Stimulated activated memory B cell treated with anti-CD40 and anti-IgM and Interleukin-4, amounts not matched to agents 10 μg/mL and 1 μg/mL and 100 μg/mL, for 72 hours (primary cell): ENCODE data around the gene FOXP4.
"Not testable (repeated sequence)": the region's sequence is repeated elsewhere in the genome, so short reads cannot be mapped to it uniquely, and the experiment has no call there.

ENCODE experiments used
- ATAC-seq: fragments of 150-1000 bp; cut with Tn5 transposase; 2 replicates; pipeline ENCODE4 v1.10.0; 2021
- H3K27ac Mint-ChIP-seq: one replicate; pipeline ENCODE4 v1.8.0; 2022; ENCODE audit warnings: mild to moderate bottlenecking, mixed read lengths
- H3K27me3 Mint-ChIP-seq: one replicate; pipeline ENCODE4 v1.8.0; 2022; ENCODE audit warnings: mixed read lengths
- H3K36me3 Mint-ChIP-seq: one replicate; pipeline ENCODE4 v1.8.0; 2022; ENCODE audit warnings: mixed read lengths
- H3K4me1 Mint-ChIP-seq: one replicate; pipeline ENCODE4 v1.8.0; 2022; ENCODE audit warnings: mixed read lengths
- H3K4me3 Mint-ChIP-seq: one replicate; pipeline ENCODE4 v1.8.0; 2022; ENCODE audit warnings: mild to moderate bottlenecking, moderate library complexity, mixed read lengths
- H3K9me3 Mint-ChIP-seq: one replicate; pipeline ENCODE4 v1.8.0; 2022; ENCODE audit warnings: mixed read lengths

Gene FOXP4

GRCh38 chr6:41600499-41601247 is 54.5 kb downstream of the FOXP4 start:
- no peak overlapping the region for H3K4me3 Mint-ChIP-seq

DNA sequence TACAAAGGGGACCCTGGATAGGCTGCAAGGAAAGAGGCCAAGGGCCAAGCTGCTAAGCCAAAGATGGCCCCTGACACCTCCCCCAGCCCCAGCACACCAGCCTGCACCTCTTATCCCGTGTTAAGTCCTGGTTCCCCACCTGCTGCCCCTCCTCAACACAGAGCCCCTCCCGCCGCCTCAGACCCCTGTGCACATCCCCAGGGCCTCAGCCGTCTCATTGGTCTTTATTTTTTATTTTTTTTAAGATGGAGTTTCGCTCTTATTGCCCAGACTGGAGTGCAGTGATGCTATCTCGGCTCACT is 55.0 kb downstream of the FOXP4 start:
- H3K27ac Mint-ChIP-seq: no peak overlapping the region
- no peak overlapping the region for H3K4me3 Mint-ChIP-seq
- no peak for ATAC-seq
- peaks cover 7% of the 10 kb centered on the region for H3K4me1 Mint-ChIP-seq
- H3K27me3 Mint-ChIP-seq: peaks cover 17% of the 10 kb centered on the region
- peaks cover 32% of the 10 kb centered on the region for H3K36me3 Mint-ChIP-seq
- H3K9me3 Mint-ChIP-seq: no peaks in the 10 kb centered on the region

More at GRCh38 chr6:41600499-41601247, 54.5 kb downstream of the FOXP4 start:
- Mint-ChIP-seq H3K27me3 (peaks cover 12% of the 10 kb centered on the region), H3K4me1 (peaks cover 7% of the 10 kb centered on the region), H3K36me3 (peaks cover 32% of the 10 kb centered on the region), H3K9me3 (no peaks in the 10 kb centered on the region), H3K27ac (no peak overlapping the region)
- ATAC-seq: no peak

DNA sequence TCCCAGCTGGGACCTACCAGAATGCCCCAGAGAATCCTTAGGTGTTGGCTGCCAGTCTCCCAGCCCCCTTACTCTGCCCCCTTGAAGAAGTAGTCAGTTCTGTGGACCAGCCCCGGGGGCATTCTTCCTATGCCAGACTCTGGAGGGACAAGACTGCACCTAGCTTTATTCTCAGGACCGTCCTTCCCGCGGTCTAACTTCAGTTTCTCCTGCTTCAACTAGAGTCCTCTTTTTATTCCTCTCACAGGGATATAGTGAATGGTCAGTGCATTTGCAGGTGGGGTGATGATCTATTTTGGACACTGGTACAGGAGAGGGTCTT is 56.2 kb downstream of the FOXP4 start:
- H3K4me1 Mint-ChIP-seq: peaks cover 7% of the 10 kb centered on the region
- H3K4me3 Mint-ChIP-seq: no peak overlapping the region
- ATAC-seq: no peak
- peaks cover 28% of the 10 kb centered on the region for H3K27me3 Mint-ChIP-seq
- H3K27ac Mint-ChIP-seq: no peak overlapping the region
- no peaks in the 10 kb centered on the region for H3K9me3 Mint-ChIP-seq
- peaks cover 25% of the 10 kb centered on the region for H3K36me3 Mint-ChIP-seq

- Mint-ChIP-seq H3K9me3 (no peaks in the 10 kb centered on the region), H3K4me3 (no peak overlapping the region), H3K4me1 (peaks cover 7% of the 10 kb centered on the region), H3K27ac (no peak overlapping the region), H3K27me3 (peaks cover 28% of the 10 kb centered on the region), H3K36me3 (peaks cover 22% of the 10 kb centered on the region)
- peak; percentile 77 for ATAC-seq
These were observed 56.9 kb downstream of the FOXP4 start for GRCh38 chr6:41602864-41603608.

DNA sequence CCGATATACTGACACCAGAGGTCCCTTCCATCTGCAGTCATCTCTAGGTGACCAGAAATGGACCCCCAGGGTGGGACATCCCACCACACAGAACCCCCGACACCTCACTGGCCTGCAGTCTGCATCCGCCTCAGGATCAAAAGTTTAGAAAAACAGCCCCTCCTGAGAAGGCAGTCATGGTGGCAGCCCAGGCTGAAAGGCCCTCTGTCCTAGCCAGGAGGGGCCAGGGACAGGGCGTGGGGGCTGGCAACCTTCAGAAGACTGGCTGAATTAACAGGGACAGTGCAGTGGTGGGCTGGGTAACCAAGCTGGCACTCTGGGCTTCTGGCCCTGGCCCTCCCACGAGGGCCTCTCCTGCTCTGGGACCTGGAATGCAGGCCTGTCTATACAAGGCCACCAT is 57.8 kb downstream of the FOXP4 start:
- H3K4me1 Mint-ChIP-seq: peaks cover 7% of the 10 kb centered on the region
- ATAC-seq: no peak
- H3K27ac Mint-ChIP-seq: no peak overlapping the region
- H3K27me3 Mint-ChIP-seq: peaks cover 28% of the 10 kb centered on the region
- no peaks in the 10 kb centered on the region for H3K9me3 Mint-ChIP-seq
- no peak overlapping the region for H3K4me3 Mint-ChIP-seq
- H3K36me3 Mint-ChIP-seq: peaks cover 15% of the 10 kb centered on the region

DNA sequence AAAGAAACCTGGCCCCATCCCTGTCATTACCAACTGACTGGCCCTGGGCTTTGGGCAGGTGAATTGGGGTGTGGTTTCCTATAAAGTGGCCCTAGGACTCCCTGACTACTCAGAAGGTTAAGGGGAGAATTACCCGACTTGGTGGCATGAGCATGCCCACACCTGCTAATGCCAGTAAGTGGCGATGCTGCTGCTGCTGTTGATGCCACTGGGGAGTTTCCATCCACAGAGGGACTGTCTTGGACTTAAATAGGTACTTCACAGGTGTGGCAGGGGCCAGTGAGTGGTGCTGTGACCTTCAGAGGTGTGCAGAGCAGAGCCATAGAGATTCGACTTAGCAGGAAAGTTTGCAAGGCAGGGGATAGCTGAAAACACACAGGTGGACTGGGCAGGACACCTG is 59.5 kb downstream of the FOXP4 start:
- no peak overlapping the region for H3K27ac Mint-ChIP-seq
- no peak for ATAC-seq
- H3K27me3 Mint-ChIP-seq: peaks cover 32% of the 10 kb centered on the region
- H3K4me3 Mint-ChIP-seq: no peak overlapping the region
- H3K36me3 Mint-ChIP-seq: peaks cover 4% of the 10 kb centered on the region
- H3K4me1 Mint-ChIP-seq: peaks cover 7% of the 10 kb centered on the region
- H3K9me3 Mint-ChIP-seq: no peaks in the 10 kb centered on the region

- H3K36me3 Mint-ChIP-seq: no peaks in the 10 kb centered on the region
- no peak overlapping the region for H3K4me3 Mint-ChIP-seq
- peaks cover 41% of the 10 kb centered on the region for H3K27me3 Mint-ChIP-seq
- H3K9me3 Mint-ChIP-seq: no peaks in the 10 kb centered on the region
- H3K4me1 Mint-ChIP-seq: peaks cover 7% of the 10 kb centered on the region
- ATAC-seq: no peak
- no peak overlapping the region for H3K27ac Mint-ChIP-seq
These were observed 60.9 kb downstream of the FOXP4 start for GRCh38 chr6:41607036-41607435.

- H3K36me3 Mint-ChIP-seq: peaks cover 5% of the 10 kb centered on the region
- no peak overlapping the region for H3K4me3 Mint-ChIP-seq
- peaks cover 48% of the 10 kb centered on the region for H3K27me3 Mint-ChIP-seq
- ATAC-seq: no peak
- peaks cover 5% of the 10 kb centered on the region for H3K9me3 Mint-ChIP-seq
- H3K27ac Mint-ChIP-seq: no peak overlapping the region
- H3K4me1 Mint-ChIP-seq: peaks cover 6% of the 10 kb centered on the region
These were observed 61.6 kb downstream of the FOXP4 start for GRCh38 chr6:41607736-41608135.

- H3K27ac Mint-ChIP-seq: no peak overlapping the region
These were observed 62.4 kb downstream of the FOXP4 start for GRCh38 chr6:41608443-41609151.

DNA sequence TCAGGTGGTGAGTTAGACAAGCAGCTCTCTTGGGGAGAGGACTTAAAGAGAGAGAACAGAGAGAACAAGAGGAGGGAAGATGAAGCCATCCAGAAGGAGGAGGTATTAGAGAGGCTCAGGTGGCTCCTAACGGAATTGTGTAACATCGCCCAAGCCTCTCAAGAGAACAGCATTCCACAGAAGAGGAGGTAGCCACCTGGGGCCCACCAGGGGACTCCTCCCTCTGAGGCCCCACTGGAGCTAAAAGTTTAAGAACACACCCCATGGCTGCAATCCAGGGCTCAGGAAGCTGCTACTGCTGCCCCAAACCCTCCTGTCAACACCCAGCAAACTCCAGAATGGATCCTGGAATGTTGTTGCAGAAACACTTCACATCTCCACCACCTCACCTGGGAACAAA is 68.5 kb downstream of the FOXP4 start:
- H3K27me3 Mint-ChIP-seq: peaks cover 23% of the 10 kb centered on the region
- H3K36me3 Mint-ChIP-seq: peaks cover 5% of the 10 kb centered on the region
- no peak overlapping the region for H3K27ac Mint-ChIP-seq
- no peak for ATAC-seq
- H3K9me3 Mint-ChIP-seq: peaks cover 5% of the 10 kb centered on the region
- H3K4me3 Mint-ChIP-seq: no peak overlapping the region
- no peaks in the 10 kb centered on the region for H3K4me1 Mint-ChIP-seq

More at GRCh38 chr6:41608443-41609151, 62.4 kb downstream of the FOXP4 start:
- H3K4me1 Mint-ChIP-seq: no peaks in the 10 kb centered on the region
- peaks cover 5% of the 10 kb centered on the region for H3K9me3 Mint-ChIP-seq
- H3K27me3 Mint-ChIP-seq: peaks cover 50% of the 10 kb centered on the region
- no peak overlapping the region for H3K4me3 Mint-ChIP-seq
- peaks cover 5% of the 10 kb centered on the region for H3K36me3 Mint-ChIP-seq
- ATAC-seq: no peak

- peaks cover 5% of the 10 kb centered on the region for H3K9me3 Mint-ChIP-seq
- H3K36me3 Mint-ChIP-seq: peaks cover 5% of the 10 kb centered on the region
- no peak overlapping the region for H3K27ac Mint-ChIP-seq
- ATAC-seq: no peak
- no peaks in the 10 kb centered on the region for H3K4me1 Mint-ChIP-seq
- H3K27me3 Mint-ChIP-seq: peaks cover 23% of the 10 kb centered on the region
- H3K4me3 Mint-ChIP-seq: no peak overlapping the region
These were observed 69.1 kb downstream of the FOXP4 start for GRCh38 chr6:41615311-41615710.

DNA sequence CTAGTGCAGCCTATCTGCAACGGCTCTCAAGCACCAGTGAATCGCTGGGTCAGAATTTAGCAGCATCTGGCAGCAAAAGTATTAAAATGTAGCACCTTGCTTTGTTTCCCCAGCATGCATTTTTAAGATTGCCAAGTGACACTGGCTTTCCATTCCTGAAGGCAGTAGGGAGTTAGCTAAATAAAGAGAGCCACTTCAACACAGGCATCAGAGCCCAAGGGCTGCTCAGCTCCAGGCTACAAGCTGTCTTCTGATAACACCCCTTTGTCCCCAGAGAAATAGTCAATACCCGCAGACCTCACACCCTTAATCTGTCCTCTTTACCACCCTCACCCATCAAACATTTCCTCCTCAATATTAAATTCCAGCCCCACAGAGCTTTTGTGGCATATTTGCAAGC is 72.4 kb downstream of the FOXP4 start:
- Mint-ChIP-seq H3K27me3 (peaks cover 16% of the 10 kb centered on the region), H3K4me1 (no peaks in the 10 kb centered on the region), H3K4me3 (no peak overlapping the region), H3K36me3 (no peaks in the 10 kb centered on the region), H3K27ac (no peak overlapping the region), H3K9me3 (peaks cover 6% of the 10 kb centered on the region)
- no peak for ATAC-seq

GRCh38 chr6:41619193-41619592 is 73.0 kb downstream of the FOXP4 start:
- ATAC-seq, H3K27ac Mint-ChIP-seq, H3K4me1 Mint-ChIP-seq, H3K9me3 Mint-ChIP-seq, H3K4me3 Mint-ChIP-seq, H3K36me3 Mint-ChIP-seq: not testable (repeated sequence)
- peaks cover 19% of the 10 kb centered on the region for H3K27me3 Mint-ChIP-seq

- ATAC-seq: no peak
- Mint-ChIP-seq H3K27ac (no peak overlapping the region), H3K9me3 (peaks cover 6% of the 10 kb centered on the region), H3K27me3 (peaks cover 35% of the 10 kb centered on the region), H3K4me3 (no peak overlapping the region), H3K4me1 (peaks cover 10% of the 10 kb centered on the region), H3K36me3 (no peaks in the 10 kb centered on the region)
These were observed 75.2 kb downstream of the FOXP4 start for GRCh38 chr6:41621367-41621766.

DNA sequence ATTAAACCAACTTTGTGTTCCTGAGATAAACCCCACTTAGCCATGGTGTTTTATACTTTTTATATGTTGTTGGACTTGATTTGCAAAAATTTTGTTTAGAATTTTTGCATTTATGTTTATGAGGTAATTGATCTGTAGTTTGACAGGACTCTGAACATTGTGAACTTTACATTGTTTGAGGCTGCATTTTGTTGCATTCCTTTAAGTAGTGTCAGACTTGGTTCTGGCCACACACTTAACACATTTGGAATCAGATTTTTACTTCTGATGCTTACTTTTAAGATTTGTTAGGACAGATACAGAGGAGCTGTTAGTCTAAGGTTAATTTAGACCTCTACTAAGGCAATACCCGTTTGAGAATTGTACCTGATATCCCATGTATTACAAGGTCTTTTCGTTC is 75.6 kb downstream of the FOXP4 start:
- H3K27ac Mint-ChIP-seq: no peak overlapping the region
- peaks cover 39% of the 10 kb centered on the region for H3K27me3 Mint-ChIP-seq
- H3K36me3 Mint-ChIP-seq: no peaks in the 10 kb centered on the region
- peaks cover 10% of the 10 kb centered on the region for H3K4me1 Mint-ChIP-seq
- ATAC-seq: no peak
- H3K9me3 Mint-ChIP-seq: peaks cover 6% of the 10 kb centered on the region
- H3K4me3 Mint-ChIP-seq: no peak overlapping the region
